IMR-90 (cell line): ENCODE results near the gene FOXS1. TPM values are rescaled to one million over a fixed set of nuclear protein-coding genes. Genes with fewer than 3 reads are reported as not detected.

Source experiments
- ATAC-seq: fragments of 200-7000 bp; cut with Tn5 transposase; 2 replicates; pipeline ENCODE4 v1.9.1; 2020; ENCODE audit warnings: low read depth, mild to moderate bottlenecking, moderate library complexity
- BruUV-seq: library from RNA; stranded (reverse); fragments of 400-500 nt; replicated peaks from 2 replicates; lab custom pipeline; 2021; lab: Mats Ljungman, UMichigan
- CTCF ChIA-PET: fragments of 300-600 bp; formaldehyde crosslinking; extraction: SDS; loops from one replicate; lab custom pipeline; 2021; ENCODE audit warnings: antibody characterized with exemption; lab: Yijun Ruan, JAX
- POLR2A ChIA-PET: fragments of 300-600 bp; sonication (Branson Sonifier 250); formaldehyde crosslinking; loops from one replicate; lab custom pipeline; 2022; ENCODE audit warnings: antibody characterized with exemption; ENCODE audit not compliant: unreplicated experiment; lab: Charles Lee
- DNase-seq: peaks from one replicate; pipeline ENCODE4 v3.0.0; 2013
- H2AFZ ChIP-seq: replicated peaks from 2 replicates; pipeline ENCODE3; 2013; ENCODE audit warnings: low read length, mild to moderate bottlenecking; ENCODE audit not compliant: poor library complexity
- H2AK5ac ChIP-seq: 2 replicates; pipeline ENCODE4 v1.6.1; 2013; ENCODE audit warnings: low read depth, low read length, inconsistent platforms
- H2AK9ac ChIP-seq: replicated peaks from 2 replicates; pipeline ENCODE3; 2013; ENCODE audit warnings: mild to moderate bottlenecking, low read depth, low read length, moderate library complexity; ENCODE audit not compliant: poor library complexity
- H2BK120ac ChIP-seq: 2 replicates; pipeline ENCODE4 v1.6.1; 2013; ENCODE audit warnings: low read depth, low read length, inconsistent platforms
- H2BK15ac ChIP-seq: 3 replicates; pipeline ENCODE4 v1.6.1; 2013; ENCODE audit warnings: low read depth, low read length, inconsistent platforms
- H2BK20ac ChIP-seq: 2 replicates; pipeline ENCODE4 v1.6.1; 2013; ENCODE audit warnings: low read depth, mild to moderate bottlenecking, inconsistent platforms, low read length, moderate library complexity
- H2BK5ac ChIP-seq: 2 replicates; pipeline ENCODE4 v1.6.1; 2013; ENCODE audit warnings: mild to moderate bottlenecking, low read depth, low read length, inconsistent platforms; ENCODE audit not compliant: poor library complexity, severe bottlenecking
- H3K14ac ChIP-seq: replicated peaks from 2 replicates; pipeline ENCODE4 v1.6.1; 2013; ENCODE audit warnings: low read depth, low read length, inconsistent platforms
- H3K18ac ChIP-seq: 2 replicates; pipeline ENCODE4 v1.6.1; 2013; ENCODE audit warnings: low read depth, low read length, control low read depth
- H3K23ac ChIP-seq: 2 replicates; pipeline ENCODE4 v1.6.1; 2013; ENCODE audit warnings: low read depth, low read length, inconsistent platforms
- H3K27ac ChIP-seq: 2 replicates; pipeline ENCODE4 v1.5.1; 2013; ENCODE audit warnings: mild to moderate bottlenecking, control low read depth, low read length; ENCODE audit not compliant: insufficient read depth
- H3K27me3 ChIP-seq: 2 replicates; pipeline ENCODE4 v1.6.1; 2013; ENCODE audit warnings: low read length; ENCODE audit not compliant: control insufficient read depth, insufficient read depth
- H3K36me3 ChIP-seq: 2 replicates; pipeline ENCODE4 v1.6.1; 2013; ENCODE audit warnings: low read length, mixed read lengths; ENCODE audit not compliant: control insufficient read depth, insufficient read depth
- H3K4ac ChIP-seq: 2 replicates; pipeline ENCODE4 v1.6.1; 2013; ENCODE audit warnings: low read depth, low read length, inconsistent platforms
- H3K4me1 ChIP-seq: 2 replicates; pipeline ENCODE4 v1.6.1; 2013; ENCODE audit warnings: low read length, mixed read lengths; ENCODE audit not compliant: control insufficient read depth, insufficient read depth
- H3K4me2 ChIP-seq: 2 replicates; pipeline ENCODE4 v1.6.1; 2013; ENCODE audit warnings: low read depth, mild to moderate bottlenecking, control low read depth, low read length, moderate library complexity
- H3K4me3 ChIP-seq: 2 replicates; pipeline ENCODE4 v1.5.1; 2013; ENCODE audit warnings: low read depth, mild to moderate bottlenecking, control low read depth, low read length, moderate library complexity; ENCODE audit not compliant: insufficient read depth
- H3K56ac ChIP-seq: 2 replicates; pipeline ENCODE4 v1.6.1; 2013; ENCODE audit warnings: low read length, inconsistent platforms; ENCODE audit not compliant: insufficient read depth; ENCODE audit errors: extremely low read depth
- H3K79me1 ChIP-seq, 2 experiments: 2 replicates each; pipeline ENCODE4 v1.6.1; 2013; ENCODE audit warnings: low read length in 2 of 2, inconsistent platforms in 1 of 2, low read depth in 1 of 2
- H3K9ac ChIP-seq: 2 replicates; pipeline ENCODE4 v1.6.1; 2013; ENCODE audit warnings: low read depth, low read length, control low read depth
- H3K9me1 ChIP-seq: 2 replicates; pipeline ENCODE4 v1.6.1; 2013; ENCODE audit warnings: low read length, inconsistent platforms; ENCODE audit not compliant: insufficient read depth
- H3K9me3 ChIP-seq: 2 replicates; pipeline ENCODE4 v1.6.1; 2013; ENCODE audit warnings: low read length; ENCODE audit not compliant: control insufficient read depth, insufficient read depth
- H4K20me1 ChIP-seq: 2 replicates; pipeline ENCODE4 v1.6.1; 2013; ENCODE audit warnings: low read length, inconsistent platforms; ENCODE audit not compliant: insufficient read depth
- H4K5ac ChIP-seq: 2 replicates; pipeline ENCODE4 v1.6.1; 2013; ENCODE audit warnings: mild to moderate bottlenecking, low read depth, low read length, control low read depth
- H4K8ac ChIP-seq, 2 experiments: 2 replicates each; pipeline ENCODE4 v1.6.1; 2013; ENCODE audit warnings: low read depth in 2 of 2, low read length in 2 of 2, control low read depth in 1 of 2, inconsistent platforms in 1 of 2
- H4K91ac ChIP-seq: 2 replicates; pipeline ENCODE4 v1.6.1; 2013; ENCODE audit warnings: low read depth, low read length, inconsistent platforms; ENCODE audit not compliant: insufficient read depth
- BHLHE40 ChIP-seq: fragments of 150-350 bp; IDR thresholded peaks from 2 replicates; pipeline ENCODE4 v1.6.1; 2016; ENCODE audit warnings: mild to moderate bottlenecking, low read depth, low read length
- CEBPB ChIP-seq: IDR thresholded peaks from 2 replicates; pipeline ENCODE4 v1.6.1; 2012; ENCODE audit warnings: low read depth, low read length, improper control_type of control experiment
- CHD1 ChIP-seq: IDR thresholded peaks from 2 replicates; pipeline ENCODE4 v1.6.1; 2012; ENCODE audit warnings: low read depth, low read length, improper control_type of control experiment
- MAFK ChIP-seq: IDR thresholded peaks from 2 replicates; pipeline ENCODE4 v1.6.1; 2012; ENCODE audit warnings: low read depth, low read length, improper control_type of control experiment
- MXI1 ChIP-seq: IDR thresholded peaks from 2 replicates; pipeline ENCODE4 v1.6.1; 2012; ENCODE audit warnings: low read depth, mild to moderate bottlenecking, low read length, moderate library complexity, borderline replicate concordance
- POLR2A ChIP-seq: IDR thresholded peaks from 2 replicates; pipeline ENCODE4 v1.6.1; 2012; ENCODE audit warnings: mild to moderate bottlenecking, low read depth, low read length
- RAD21 ChIP-seq: IDR thresholded peaks from 2 replicates; pipeline ENCODE4 v1.6.1; 2012; ENCODE audit warnings: low read length, improper control_type of control experiment
- RCOR1 ChIP-seq: IDR thresholded peaks from 2 replicates; pipeline ENCODE4 v1.6.1; 2012; ENCODE audit warnings: mild to moderate bottlenecking, low read length, improper control_type of control experiment; ENCODE audit not compliant: insufficient replicate concordance
- RFX5 ChIP-seq: IDR thresholded peaks from 2 replicates; pipeline ENCODE4 v1.8.0; 2012; ENCODE audit warnings: low read depth, mild to moderate bottlenecking, low read length, moderate library complexity
- SMC3 ChIP-seq: fragments of 150-350 bp; IDR thresholded peaks from 2 replicates; pipeline ENCODE4 v1.6.1; 2016; ENCODE audit warnings: low read depth, mild to moderate bottlenecking, antibody characterized with exemption, low read length, moderate library complexity
- WGBS, 2 experiments: methylation state at CpG; one replicate each; pipeline versions ENCODE4 v1.1.5 to v1.1.7; 2013; ENCODE audit warnings: missing lambda C conversion rate in 2 of 2; ENCODE audit not compliant: insufficient read length in 1 of 2; ENCODE audit errors: extremely low coverage in 2 of 2; 5-methylcytosine and 5-hydroxymethylcytosine counted together
- dilution Hi-C: fragments of 300-500 bp; cut with HindIII; formaldehyde crosslinking; loops from one replicate; pipeline ENCODE4 v1.14.3; 2018; ENCODE audit warnings: low sequenced_read_pairs; ENCODE audit not compliant: unreplicated experiment
- in situ Hi-C: fragments of 300-500 bp; cut with MboI; formaldehyde crosslinking; loops from 3 replicates; pipeline ENCODE4 v1.14.3; 2019; ENCODE audit warnings: low sequenced_read_pairs, inconsistent platforms, mixed read lengths
- intact Hi-C: fragments of 100-400 bp; cut with micrococcal nuclease; formaldehyde crosslinking; loops from 2 replicates; pipeline ENCODE4 v1.10.0; 2022
- polyA plus RNA-seq, 3 experiments: library from polyadenylated mRNA; depleted of rRNA; stranded (reverse); fragments of >200 nt; gene quantifications; 2 replicates each; pipeline ENCODE4 v1.2.3, GENCODE V29; 2012; ENCODE audit warnings: low replicate concordance in 1 of 3
- total RNA-seq: library from RNA; depleted of rRNA; stranded (reverse); fragments of >200 nt; gene quantifications from 2 replicates; pipeline ENCODE4 v1.2.3, GENCODE V29; 2012
- TF ChIP-seq, protein P1 (sequence below): fragments of 150-350 bp; IDR thresholded peaks from 2 replicates; pipeline ENCODE4 v1.6.1; 2016; ENCODE audit warnings: low read depth, mild to moderate bottlenecking, low read length, moderate library complexity, borderline replicate concordance
- TF ChIP-seq, protein P2 (sequence below): conservative IDR thresholded peaks from 2 replicates; pipeline ENCODE4 v1.5.1; 2012; ENCODE audit warnings: mild to moderate bottlenecking, low read depth, low read length, improper control_type of control experiment
- TF ChIP-seq, protein P3 (sequence below): fragments of 150-350 bp; IDR thresholded peaks from 2 replicates; pipeline ENCODE4 v1.6.1; 2017; ENCODE audit warnings: mild to moderate bottlenecking, antibody characterized with exemption, low read length, low read depth

FOXS1 gene
- total and polyA plus RNA-seq, 2 of the 4 experiments (the other 2 are of a cell fraction), result not detected

DNA sequence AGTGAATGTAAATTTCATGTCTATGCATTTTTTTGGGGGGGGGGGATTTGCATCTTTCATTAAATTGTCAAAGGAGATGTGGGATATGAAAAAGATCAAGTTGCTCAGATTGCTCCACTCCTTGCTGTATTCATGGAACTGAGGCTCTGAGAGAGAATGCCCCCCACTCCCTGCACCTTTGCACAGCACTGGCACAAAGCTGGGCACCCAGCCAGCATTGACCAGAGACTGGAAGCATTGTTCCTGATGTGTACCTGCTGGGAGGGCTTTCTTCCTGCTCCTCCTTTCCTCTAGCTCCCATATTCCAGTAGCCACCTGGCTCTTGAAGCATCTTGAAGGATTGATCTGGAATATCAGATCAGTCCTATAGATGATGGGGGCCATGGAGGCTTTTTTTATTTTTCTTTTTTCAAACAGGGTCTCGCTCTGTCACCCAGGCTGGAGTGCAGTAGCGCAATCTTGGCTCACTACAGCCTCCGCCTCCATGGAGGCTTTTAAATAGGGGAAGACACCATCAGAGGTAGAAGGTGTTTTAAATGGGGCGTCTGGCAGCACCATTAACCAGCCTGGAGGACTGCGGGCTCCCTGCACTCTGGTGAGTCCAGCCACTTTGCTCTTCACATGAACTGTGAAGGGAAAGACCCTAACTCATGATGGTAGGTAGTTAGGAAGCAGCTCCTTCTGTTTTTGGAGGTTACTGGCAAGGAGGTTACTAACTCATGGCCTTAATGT is 14.0 kb upstream of the FOXS1 start:
- Histone ChIP-seq H3K4me3 (no peak overlapping the region), H3K4me1 (peaks cover 2% of the 10 kb centered on the region; the same call in 1 of the 2 replicates), H2AK9ac (no peak overlapping the region), H2BK120ac (no peak overlapping the region), H3K9me3 (no peaks in the 10 kb centered on the region), H2BK5ac (no peak overlapping the region), H2AFZ (no peak overlapping the region), H3K27me3 (peaks cover 88% of the 10 kb centered on the region), H4K91ac (no peak overlapping the region), H2AK5ac (no peak overlapping the region), H3K23ac (no peak overlapping the region), H3K9ac (no peak overlapping the region), H2BK15ac (no peak overlapping the region), H3K9me1 (no peaks in the 10 kb centered on the region), H2BK20ac (no peak overlapping the region), H3K56ac (no peak overlapping the region), H3K36me3 (no peaks in the 10 kb centered on the region), H3K14ac (no peak overlapping the region), H4K8ac (no peak overlapping the region), H3K4ac (no peak overlapping the region), H4K5ac (no peak overlapping the region), H4K20me1 (no peaks in the 10 kb centered on the region), H3K27ac (no peak overlapping the region), H3K4me2 (no peak overlapping the region), H3K79me1 (no peaks in the 10 kb centered on the region), H3K18ac (no peak overlapping the region)
- in situ Hi-C loops (loop anchor here (10.0 kb wide), 1 partner anchor 95 kb away; the partner anchor contains the start of gene PDRG1), dilution Hi-C loops (no loop called here), intact Hi-C loops (no loop called here)
- TF ChIP-seq CHD1 (no peak), RCOR1 (no peak), RFX5 (no peak), CEBPB (no peak), RAD21 (no peak), POLR2A (no peak), SMC3 (no peak), MAFK (no peak), MXI1 (no peak), BHLHE40 (no peak)
- TF ChIP-seq, protein P1, sequence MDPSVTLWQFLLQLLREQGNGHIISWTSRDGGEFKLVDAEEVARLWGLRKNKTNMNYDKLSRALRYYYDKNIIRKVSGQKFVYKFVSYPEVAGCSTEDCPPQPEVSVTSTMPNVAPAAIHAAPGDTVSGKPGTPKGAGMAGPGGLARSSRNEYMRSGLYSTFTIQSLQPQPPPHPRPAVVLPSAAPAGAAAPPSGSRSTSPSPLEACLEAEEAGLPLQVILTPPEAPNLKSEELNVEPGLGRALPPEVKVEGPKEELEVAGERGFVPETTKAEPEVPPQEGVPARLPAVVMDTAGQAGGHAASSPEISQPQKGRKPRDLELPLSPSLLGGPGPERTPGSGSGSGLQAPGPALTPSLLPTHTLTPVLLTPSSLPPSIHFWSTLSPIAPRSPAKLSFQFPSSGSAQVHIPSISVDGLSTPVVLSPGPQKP, result no peak
- TF ChIP-seq, protein P2, sequence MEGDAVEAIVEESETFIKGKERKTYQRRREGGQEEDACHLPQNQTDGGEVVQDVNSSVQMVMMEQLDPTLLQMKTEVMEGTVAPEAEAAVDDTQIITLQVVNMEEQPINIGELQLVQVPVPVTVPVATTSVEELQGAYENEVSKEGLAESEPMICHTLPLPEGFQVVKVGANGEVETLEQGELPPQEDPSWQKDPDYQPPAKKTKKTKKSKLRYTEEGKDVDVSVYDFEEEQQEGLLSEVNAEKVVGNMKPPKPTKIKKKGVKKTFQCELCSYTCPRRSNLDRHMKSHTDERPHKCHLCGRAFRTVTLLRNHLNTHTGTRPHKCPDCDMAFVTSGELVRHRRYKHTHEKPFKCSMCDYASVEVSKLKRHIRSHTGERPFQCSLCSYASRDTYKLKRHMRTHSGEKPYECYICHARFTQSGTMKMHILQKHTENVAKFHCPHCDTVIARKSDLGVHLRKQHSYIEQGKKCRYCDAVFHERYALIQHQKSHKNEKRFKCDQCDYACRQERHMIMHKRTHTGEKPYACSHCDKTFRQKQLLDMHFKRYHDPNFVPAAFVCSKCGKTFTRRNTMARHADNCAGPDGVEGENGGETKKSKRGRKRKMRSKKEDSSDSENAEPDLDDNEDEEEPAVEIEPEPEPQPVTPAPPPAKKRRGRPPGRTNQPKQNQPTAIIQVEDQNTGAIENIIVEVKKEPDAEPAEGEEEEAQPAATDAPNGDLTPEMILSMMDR, result no peak
- TF ChIP-seq, protein P3, sequence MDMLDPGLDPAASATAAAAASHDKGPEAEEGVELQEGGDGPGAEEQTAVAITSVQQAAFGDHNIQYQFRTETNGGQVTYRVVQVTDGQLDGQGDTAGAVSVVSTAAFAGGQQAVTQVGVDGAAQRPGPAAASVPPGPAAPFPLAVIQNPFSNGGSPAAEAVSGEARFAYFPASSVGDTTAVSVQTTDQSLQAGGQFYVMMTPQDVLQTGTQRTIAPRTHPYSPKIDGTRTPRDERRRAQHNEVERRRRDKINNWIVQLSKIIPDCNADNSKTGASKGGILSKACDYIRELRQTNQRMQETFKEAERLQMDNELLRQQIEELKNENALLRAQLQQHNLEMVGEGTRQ, result no peak
- DNase-seq (no peak), ATAC-seq (no peak)
- no TSS peak for BruUV-seq
- ChIA-PET CTCF (interaction anchor here (0.9 kb wide), 1 partner anchor 172 kb away, joined by 3 read pairs; no protein-coding TSS in a partner anchor), POLR2A (no interaction called here)
- 100% methylated on average over 2 of the region's 5 CpGs; no CpG with 5 or more reads in 1 of the 2 experiments for WGBS, 2 experiments
